Neuronal stem cell (in vitro differentiated cells): Measurements from ENCODE around the gene CELF4.

Source experiments
- DNase-seq: peaks from one replicate; pipeline ENCODE4 v3.0.0-alpha.2; 2013; ENCODE audit warnings: low spot score
- H2AFZ ChIP-seq: one replicate; pipeline ENCODE4 v1.6.1; 2013; ENCODE audit warnings: mild to moderate bottlenecking, low read length, inconsistent platforms
- H2AK5ac ChIP-seq: 2 replicates; pipeline ENCODE4 v1.6.1; 2013; ENCODE audit warnings: low read depth, mild to moderate bottlenecking, inconsistent platforms, low read length, moderate library complexity, mixed read lengths
- H2BK120ac ChIP-seq: 2 replicates; pipeline ENCODE4 v1.6.1; 2013; ENCODE audit warnings: low read depth, mild to moderate bottlenecking, inconsistent platforms, low read length, moderate library complexity, mixed read lengths
- H2BK12ac ChIP-seq: one replicate; pipeline ENCODE4 v1.6.1; 2013; ENCODE audit warnings: low read length, inconsistent platforms
- H2BK15ac ChIP-seq: 2 replicates; pipeline ENCODE4 v1.6.1; 2013; ENCODE audit warnings: mild to moderate bottlenecking, low read length, inconsistent platforms, mixed read lengths
- H2BK5ac ChIP-seq: one replicate; pipeline ENCODE4 v1.6.1; 2013; ENCODE audit warnings: inconsistent platforms, mild to moderate bottlenecking, low read length, moderate library complexity
- H3K14ac ChIP-seq: one replicate; pipeline ENCODE4 v1.6.1; 2013; ENCODE audit warnings: low read length, inconsistent platforms
- H3K18ac ChIP-seq: 2 replicates; pipeline ENCODE4 v1.6.1; 2013; ENCODE audit warnings: low read length, inconsistent platforms
- H3K23ac ChIP-seq: 2 replicates; pipeline ENCODE4 v1.6.1; 2013; ENCODE audit warnings: low read depth, mild to moderate bottlenecking, mixed read lengths, low read length, inconsistent platforms; ENCODE audit not compliant: poor library complexity
- H3K27ac ChIP-seq: replicated peaks from 3 replicates; pipeline ENCODE4 v1.5.1; 2013; ENCODE audit warnings: low read length, inconsistent platforms
- H3K27me3 ChIP-seq, 3 experiments: 2 replicates each; pipeline ENCODE4 v1.6.1; 2013; ENCODE audit warnings: low read length in 3 of 3, mild to moderate bottlenecking in 2 of 3, inconsistent platforms in 1 of 3, low read depth in 1 of 3, mixed read lengths in 1 of 3, moderate library complexity in 1 of 3; ENCODE audit not compliant: control insufficient read depth in 3 of 3, insufficient read depth in 3 of 3
- H3K36me3 ChIP-seq, 2 donors: replicated peaks in 1 of 2; 2 replicates each; pipeline ENCODE4 v1.6.1; 2013; ENCODE audit warnings: low read length in 2 of 2; ENCODE audit not compliant: control insufficient read depth in 2 of 2, insufficient read depth in 2 of 2
- H3K4ac ChIP-seq: 2 replicates; pipeline ENCODE4 v1.6.1; 2013; ENCODE audit warnings: inconsistent platforms, mild to moderate bottlenecking, low read length, moderate library complexity
- H3K4me1 ChIP-seq, 2 donors: 1 replicate in 1 of 2; 2 replicates in 1 of 2; pipeline ENCODE4 v1.6.1; 2013; ENCODE audit warnings: low read length in 2 of 2, low read depth in 1 of 2; ENCODE audit not compliant: control insufficient read depth in 2 of 2, insufficient read depth in 1 of 2
- H3K4me2 ChIP-seq: one replicate; pipeline ENCODE4 v1.6.1; 2013; ENCODE audit warnings: mild to moderate bottlenecking, low read length, inconsistent platforms; ENCODE audit not compliant: insufficient read depth, poor library complexity, severe bottlenecking
- H3K4me3 ChIP-seq, 2 donors: 2 replicates each; pipeline ENCODE4 v1.5.1; 2013; ENCODE audit warnings: low read length in 2 of 2, mild to moderate bottlenecking in 2 of 2, inconsistent platforms in 1 of 2, moderate library complexity in 1 of 2
- H3K79me1 ChIP-seq: one replicate; pipeline ENCODE4 v1.6.1; 2013; ENCODE audit warnings: low read depth, mild to moderate bottlenecking, inconsistent platforms, low read length, moderate library complexity
- H3K9ac ChIP-seq: one replicate; pipeline ENCODE4 v1.6.1; 2013; ENCODE audit warnings: mild to moderate bottlenecking, low read depth, low read length, inconsistent platforms; ENCODE audit not compliant: poor library complexity
- H3K9me3 ChIP-seq, 2 donors: replicated peaks in 1 of 2; 2 replicates each; pipeline versions ENCODE3 to v1.6.1; 2013; ENCODE audit warnings: low read length in 2 of 2, mild to moderate bottlenecking in 2 of 2, inconsistent platforms in 1 of 2, low read depth in 1 of 2, mixed read lengths in 1 of 2, moderate library complexity in 1 of 2; ENCODE audit not compliant: control insufficient read depth in 2 of 2, insufficient read depth in 1 of 2
- H4K8ac ChIP-seq: one replicate; pipeline ENCODE4 v1.6.1; 2013; ENCODE audit warnings: low read depth, mild to moderate bottlenecking, inconsistent platforms, low read length, moderate library complexity
- H4K91ac ChIP-seq: one replicate; pipeline ENCODE4 v1.6.1; 2013; ENCODE audit warnings: low read length, low read depth, mild to moderate bottlenecking, inconsistent platforms; ENCODE audit not compliant: poor library complexity
- WGBS, 2 donors: extraction: QIAGEN DNeasy Blood & Tissue Kit; methylation state at CpG; one replicate each; pipeline ENCODE4 v1.1.7; 2013; ENCODE audit warnings: missing lambda C conversion rate in 2 of 2, mixed read lengths in 1 of 2; ENCODE audit not compliant: insufficient read length in 2 of 2, insufficient replicate concordance in 1 of 2; ENCODE audit errors: extremely low coverage in 2 of 2; 5-methylcytosine and 5-hydroxymethylcytosine counted together

Gene CELF4

GRCh38 chr18:37261988-37262387 is 303.6 kb downstream of the CELF4 start:
- Histone ChIP-seq H3K18ac (no peak overlapping the region), H2AK5ac (peak overlapping the region; percentile 67), H2BK120ac (no peak overlapping the region), H2BK12ac (no peak overlapping the region), H3K4me3 (no peak overlapping the region), H3K9ac (no peak overlapping the region), H2BK5ac (no peak overlapping the region), H4K91ac (no peak overlapping the region), H3K4me1 (peaks cover 0 to 5% of the 10 kb centered on the region in 2 donors), H3K23ac (peak overlapping the region; percentile 58), H3K9me3 (peaks cover 0 to 3% of the 10 kb centered on the region in 2 donors), H3K79me1 (peaks cover 2% of the 10 kb centered on the region), H3K4me2 (no peak overlapping the region), H2BK15ac (no peak overlapping the region), H3K36me3 (peaks cover 0 to 3% of the 10 kb centered on the region in 2 donors), H3K27ac (no peak overlapping the region), H2AFZ (no peak overlapping the region), H3K14ac (no peak overlapping the region), H3K27me3 (peaks cover 0 to 36% (median 2%) of the 10 kb centered on the region in 3 experiments), H4K8ac (no peak overlapping the region), H3K4ac (no peak overlapping the region)
- WGBS, 2 donors, result no CpG with 5 or more reads among the region's 8 CpGs
- DNase-seq, result no peak

DNA sequence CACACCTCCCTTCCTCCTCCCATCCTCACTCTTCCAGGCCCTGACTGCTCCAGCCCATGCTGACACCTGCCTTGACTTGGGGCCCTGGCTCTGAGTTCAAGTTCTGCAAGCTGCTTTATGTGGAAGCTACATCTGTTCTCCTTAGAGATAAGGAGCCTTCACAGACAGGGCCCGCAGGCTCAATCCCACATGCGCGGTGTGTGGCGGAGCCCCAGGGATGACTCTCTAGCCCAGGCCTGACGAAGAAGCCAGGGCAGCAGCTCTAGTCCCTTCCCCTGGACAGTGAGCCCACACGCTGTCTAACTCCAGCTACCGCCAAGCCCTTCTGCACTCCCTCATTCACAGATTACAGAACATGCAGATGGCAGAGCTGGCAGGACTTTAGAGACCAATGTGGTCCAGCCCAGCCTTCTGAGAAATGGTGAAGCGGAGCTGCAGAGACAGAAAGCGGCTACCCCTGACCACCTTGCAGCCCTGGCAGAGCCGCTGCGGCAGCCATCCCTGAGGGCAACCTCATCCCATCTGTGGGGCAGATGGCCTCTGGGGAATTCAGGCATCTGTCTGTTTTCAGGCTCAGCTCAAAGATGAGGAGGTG is 304.3 kb downstream of the CELF4 start:
- Histone ChIP-seq H3K4ac (no peak overlapping the region), H3K23ac (no peak overlapping the region), H3K14ac (no peak overlapping the region), H2AFZ (no peak overlapping the region), H2BK15ac (no peak overlapping the region), H3K18ac (no peak overlapping the region), H2AK5ac (no peak overlapping the region), H3K9ac (no peak overlapping the region), H3K36me3 (peaks cover 0 to 3% of the 10 kb centered on the region in 2 donors), H3K4me3 (peak overlapping the region in 1 of 2 donors; percentile 43), H3K9me3 (peaks cover 0 to 3% of the 10 kb centered on the region in 2 donors), H4K8ac (no peak overlapping the region), H3K27ac (no peak overlapping the region), H4K91ac (no peak overlapping the region), H3K79me1 (peaks cover 2% of the 10 kb centered on the region), H2BK5ac (no peak overlapping the region), H3K27me3 (peaks cover 0 to 40% (median 2%) of the 10 kb centered on the region in 3 experiments), H2BK120ac (no peak overlapping the region), H3K4me2 (no peak overlapping the region), H3K4me1 (peaks cover 0 to 5% of the 10 kb centered on the region in 2 donors), H2BK12ac (no peak overlapping the region)
- no CpG with 5 or more reads among the region's 11 CpGs for WGBS, 2 donors
- no peak for DNase-seq

DNA sequence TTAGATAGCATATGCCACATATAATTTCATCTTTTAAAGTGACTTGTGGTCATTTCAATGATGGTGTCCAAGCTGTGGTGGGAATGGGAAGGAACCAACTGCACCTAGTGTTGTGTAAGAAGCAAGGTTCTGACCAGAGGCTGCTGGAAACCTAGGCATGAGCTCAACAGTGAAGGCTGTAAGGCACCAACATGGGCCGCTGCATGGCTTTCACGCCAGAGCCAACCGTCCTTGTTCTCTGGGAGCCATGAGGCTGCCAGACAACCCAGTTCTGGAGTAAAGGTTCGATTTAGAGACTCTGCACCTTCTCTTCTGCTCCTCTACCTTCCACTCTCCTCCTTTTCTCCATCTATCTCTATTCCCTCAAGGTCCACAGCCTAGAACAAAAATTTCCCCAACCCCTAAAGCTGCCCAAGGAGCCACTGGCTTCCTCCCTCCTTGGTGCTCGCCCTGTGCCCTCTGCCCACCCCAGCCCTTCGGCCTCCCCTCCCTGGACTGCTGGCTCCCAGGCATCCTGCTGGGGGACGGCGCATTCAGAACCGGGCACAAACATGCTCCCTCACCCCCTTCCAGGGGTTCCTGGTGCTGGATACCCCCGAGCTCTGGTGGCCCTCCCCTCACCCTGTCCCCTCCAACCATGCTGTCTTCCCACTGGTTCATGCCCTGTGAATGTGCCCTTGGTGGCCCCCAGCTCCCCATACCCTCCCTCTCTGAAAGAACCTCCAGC is 305.1 kb downstream of the CELF4 start:
- Histone ChIP-seq H3K9ac (no peak overlapping the region), H4K91ac (no peak overlapping the region), H3K4ac (no peak overlapping the region), H2AK5ac (no peak overlapping the region), H2BK12ac (no peak overlapping the region), H3K4me3 (no peak overlapping the region), H3K79me1 (peaks cover 2% of the 10 kb centered on the region), H3K18ac (no peak overlapping the region), H3K4me1 (peaks cover 0 to 3% of the 10 kb centered on the region in 2 donors), H3K14ac (no peak overlapping the region), H3K23ac (no peak overlapping the region), H3K27ac (no peak overlapping the region), H3K27me3 (peaks cover 0 to 48% (median 4%) of the 10 kb centered on the region in 3 experiments), H3K4me2 (no peak overlapping the region), H3K9me3 (peaks cover 0 to 3% of the 10 kb centered on the region in 2 donors), H2BK5ac (no peak overlapping the region), H3K36me3 (peaks cover 0 to 3% of the 10 kb centered on the region in 2 donors), H2BK120ac (no peak overlapping the region), H4K8ac (no peak overlapping the region), H2BK15ac (no peak overlapping the region), H2AFZ (no peak overlapping the region)
- no peak for DNase-seq
- whole genome bisulfite sequencing, 2 donors, result no CpG with 5 or more reads among the region's 10 CpGs

- Histone ChIP-seq H3K4me1 (no peaks in the 10 kb centered on the region), H3K79me1 (no peaks in the 10 kb centered on the region), H4K91ac (no peak overlapping the region), H3K36me3 (no peaks in the 10 kb centered on the region), H3K4me2 (no peak overlapping the region), H3K23ac (no peak overlapping the region), H3K27ac (no peak overlapping the region), H3K9me3 (no peaks in the 10 kb centered on the region), H2BK12ac (no peak overlapping the region), H3K27me3 (peaks cover 0 to 56% (median 5%) of the 10 kb centered on the region in 3 experiments), H3K14ac (peak overlapping the region; percentile 72), H3K4me3 (no peak overlapping the region), H2BK120ac (no peak overlapping the region), H2BK5ac (no peak overlapping the region), H2AFZ (no peak overlapping the region), H2BK15ac (no peak overlapping the region), H4K8ac (no peak overlapping the region), H2AK5ac (peak overlapping the region; percentile 5), H3K18ac (no peak overlapping the region), H3K4ac (no peak overlapping the region), H3K9ac (no peak overlapping the region)
- no CpG with 5 or more reads among the region's 5 CpGs for WGBS, 2 donors
- no peak for DNase-seq
Observed at GRCh38 chr18:37259711-37260110, 305.9 kb downstream of the CELF4 start.
